Retina (tissue), 1 donor: Measurements from ENCODE around the gene UQCC5.
A peak's percentile ranks its signal among the peaks of the same experiment; 100 is the strongest.

Experiments
- DNase-seq: peaks from one replicate; pipeline ENCODE4 v3.0.0-alpha.2; 2016

UQCC5 gene

DNA sequence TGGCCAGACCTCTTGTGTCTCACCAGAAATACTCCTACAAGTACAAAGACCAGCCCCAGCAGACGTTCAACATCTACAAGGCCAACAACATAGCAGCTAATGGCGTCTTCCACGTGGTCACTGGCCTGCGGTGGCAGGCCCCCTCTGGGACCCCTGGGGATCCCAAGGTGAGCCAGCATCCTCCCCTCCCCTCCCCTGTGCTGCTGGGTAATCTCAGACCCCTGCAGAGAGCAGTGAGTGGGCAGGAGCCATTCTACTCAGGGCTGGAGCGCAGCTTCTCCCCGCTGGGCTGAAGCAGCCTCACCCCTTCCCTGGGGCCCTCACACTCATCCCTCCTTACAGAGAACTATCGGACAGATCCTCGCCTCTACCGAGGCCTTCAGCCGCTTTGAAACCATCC, 31.4 kb upstream of the UQCC5 start:
- no peak for DNase-seq

DNA sequence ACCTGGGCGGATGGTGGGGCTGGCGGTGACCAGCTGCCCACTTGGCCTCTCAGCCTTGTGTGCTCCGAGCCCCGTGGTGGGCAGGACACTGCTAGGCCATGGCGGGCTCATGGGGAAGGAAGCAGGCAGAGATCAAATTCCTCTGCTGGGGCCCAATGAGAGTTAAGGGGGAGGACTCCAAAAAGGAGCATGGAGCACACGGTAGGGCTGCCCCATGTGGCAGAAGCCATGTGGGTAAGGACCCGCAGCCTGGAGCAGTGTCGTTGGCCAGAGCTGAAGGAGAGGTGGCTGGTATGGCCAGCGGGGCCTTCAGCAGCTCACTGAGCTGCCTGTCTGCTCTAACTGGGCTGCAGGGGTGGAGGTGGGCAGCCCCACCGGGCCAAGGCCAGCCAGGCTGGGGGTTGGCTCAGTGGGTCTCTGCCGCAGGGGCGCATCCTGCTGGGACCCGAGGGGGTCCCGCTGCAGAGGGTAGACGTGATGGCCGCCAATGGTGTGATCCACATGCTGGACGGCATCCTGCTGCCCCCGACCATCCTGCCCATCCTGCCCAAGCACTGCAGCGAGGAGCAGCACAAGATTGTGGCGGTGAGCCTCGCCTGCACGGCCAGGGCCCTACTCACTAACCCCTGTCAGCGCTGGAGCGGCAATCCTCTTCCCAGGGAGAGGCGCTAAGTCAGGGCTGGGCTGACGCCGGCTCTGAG, 30.0 kb upstream of the UQCC5 start:
- DNase-seq, result no peak

- no peak for DNase-seq
Observed at GRCh38 chr3:52507359-52507758, 29.0 kb upstream of the UQCC5 start.

DNA sequence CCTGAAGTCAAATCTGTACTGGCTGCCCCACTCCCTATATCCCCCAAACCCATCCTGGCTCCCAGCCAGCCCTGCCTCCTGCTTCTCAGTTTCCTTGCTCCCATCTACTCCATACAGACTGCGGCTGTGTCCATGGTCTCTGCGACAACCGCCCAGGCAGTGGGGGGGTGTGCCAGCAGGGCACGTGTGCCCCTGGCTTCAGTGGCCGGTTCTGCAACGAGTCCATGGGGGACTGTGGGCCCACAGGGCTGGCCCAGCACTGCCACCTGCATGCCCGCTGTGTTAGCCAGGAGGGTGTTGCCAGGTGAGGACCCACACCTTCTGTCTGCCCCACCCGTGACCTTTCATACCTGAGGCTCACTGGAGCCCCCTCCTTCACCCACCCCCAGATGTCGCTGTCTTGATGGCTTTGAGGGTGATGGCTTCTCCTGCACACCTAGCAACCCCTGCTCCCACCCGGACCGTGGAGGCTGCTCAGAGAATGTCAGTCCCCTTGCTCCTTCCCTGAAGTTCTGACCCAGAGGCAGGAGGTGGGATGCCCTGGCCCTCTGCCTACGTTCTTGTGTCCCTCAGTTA, 26.6 kb upstream of the UQCC5 start:
- no peak for DNase-seq

DNA sequence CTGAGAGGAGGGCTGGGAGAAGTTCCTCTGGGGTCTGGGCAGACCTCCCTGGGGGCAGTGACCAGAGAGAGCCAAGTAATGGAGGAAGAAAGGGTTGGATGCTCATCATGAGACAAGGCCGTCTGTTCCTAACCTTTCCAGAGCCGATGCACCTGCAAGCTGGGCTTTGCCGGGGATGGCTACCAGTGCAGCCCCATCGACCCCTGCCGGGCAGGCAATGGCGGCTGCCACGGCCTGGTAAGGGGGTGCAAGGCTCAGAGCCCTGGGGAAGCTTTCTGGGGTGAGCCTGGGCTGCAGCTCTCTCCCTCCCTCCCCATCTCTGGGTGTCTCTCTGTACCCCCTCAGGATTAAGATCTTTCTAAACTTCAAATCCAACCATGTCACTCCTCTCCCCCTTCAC, 24.9 kb upstream of the UQCC5 start:
- DNase-seq, result no peak

GRCh38 chr3:52512105-52512504, 24.3 kb upstream of the UQCC5 start:
- DNase-seq, result no peak

DNA sequence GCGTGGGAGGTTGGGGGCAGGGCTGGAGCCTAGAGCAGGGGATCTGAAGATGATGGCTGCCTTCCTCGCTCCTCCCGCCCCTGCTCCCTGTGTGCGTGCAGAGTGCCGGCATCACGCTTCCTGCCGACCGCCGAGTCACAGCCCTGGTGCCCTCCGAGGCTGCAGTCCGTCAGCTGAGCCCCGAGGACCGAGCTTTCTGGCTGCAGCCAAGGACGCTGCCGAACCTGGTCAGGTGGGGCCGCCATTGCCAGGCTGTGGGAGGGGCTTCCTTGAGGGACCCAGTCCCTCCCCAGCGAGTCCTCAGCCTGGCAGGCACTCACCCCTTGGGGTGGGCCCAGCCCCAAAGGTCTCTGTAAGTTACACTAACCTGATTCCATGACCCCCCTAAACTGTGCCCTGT, 23.7 kb upstream of the UQCC5 start:
- DNase-seq, result no peak

- no peak for DNase-seq
Observed at GRCh38 chr3:52513281-52513680, 23.1 kb upstream of the UQCC5 start.

DNA sequence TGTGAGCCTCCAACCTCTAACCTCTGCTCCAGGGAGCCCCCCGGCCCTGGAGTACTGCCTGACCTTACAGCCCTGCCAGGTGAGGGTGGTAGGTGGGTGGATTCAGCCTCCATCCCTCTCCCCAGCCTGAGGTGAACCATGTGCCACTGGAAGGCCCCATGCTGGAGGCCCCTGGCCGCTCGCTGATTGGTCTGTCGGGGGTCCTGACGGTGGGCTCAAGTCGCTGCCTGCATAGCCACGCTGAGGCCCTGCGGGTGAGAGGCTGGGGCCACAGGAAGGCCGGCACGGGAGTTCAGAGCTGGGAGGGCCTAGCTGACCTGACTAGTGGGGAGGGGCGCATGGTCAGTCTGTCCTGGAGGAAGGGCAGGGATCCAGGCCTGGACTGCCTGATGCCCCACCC, 21.8 kb upstream of the UQCC5 start:
- DNase-seq, result no peak

DNA sequence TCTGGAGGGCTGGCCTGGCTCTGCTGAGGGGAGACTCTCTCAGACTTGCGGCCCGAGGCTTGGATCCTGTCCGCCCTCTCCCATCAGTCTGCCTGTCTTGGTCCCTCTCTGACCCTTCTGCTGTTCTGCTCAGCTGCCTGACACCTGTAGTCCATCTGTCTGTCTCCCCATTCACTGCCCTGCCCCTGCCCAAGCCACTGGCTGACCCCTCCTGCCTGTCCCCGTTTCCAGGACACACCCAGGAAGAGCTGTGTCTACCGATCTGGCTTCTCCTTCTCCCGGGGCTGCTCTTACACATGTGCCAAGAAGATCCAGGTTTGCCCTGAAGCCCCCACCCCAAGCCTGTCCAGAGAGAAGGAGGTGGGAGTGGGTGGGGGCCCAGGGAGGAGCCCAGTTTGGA, 21.2 kb upstream of the UQCC5 start:
- no peak for DNase-seq

DNA sequence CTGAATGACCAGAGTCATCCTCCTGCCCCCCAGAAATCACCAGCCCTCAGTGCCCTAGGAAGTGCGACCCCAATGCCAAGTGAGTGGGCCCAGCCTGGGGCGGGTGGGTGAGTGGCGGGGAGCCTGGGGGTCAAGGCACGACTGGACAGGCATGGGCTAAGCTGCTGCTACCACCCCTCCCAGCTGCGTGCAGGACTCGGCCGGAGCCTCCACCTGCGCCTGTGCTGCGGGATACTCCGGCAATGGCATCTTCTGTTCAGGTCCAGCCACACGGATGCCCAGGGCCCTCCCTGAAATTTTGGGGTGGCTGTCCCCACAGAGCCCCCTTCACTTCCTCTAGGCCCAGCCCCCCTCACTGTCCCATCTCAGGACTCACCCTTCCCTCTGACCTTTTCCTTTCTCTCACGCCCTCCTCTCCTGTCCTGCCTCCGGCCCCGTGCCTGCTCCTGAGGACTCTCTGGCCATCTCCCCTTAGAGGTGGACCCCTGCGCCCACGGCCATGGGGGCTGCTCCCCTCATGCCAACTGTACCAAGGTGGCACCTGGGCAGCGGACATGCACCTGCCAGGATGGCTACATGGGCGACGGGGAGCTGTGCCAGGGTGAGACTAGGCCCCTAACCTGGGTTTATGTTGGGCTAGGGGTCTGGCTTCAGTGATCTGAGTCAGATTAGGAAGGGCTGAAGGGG, 19.8 kb upstream of the UQCC5 start:
- no peak for DNase-seq

DNA sequence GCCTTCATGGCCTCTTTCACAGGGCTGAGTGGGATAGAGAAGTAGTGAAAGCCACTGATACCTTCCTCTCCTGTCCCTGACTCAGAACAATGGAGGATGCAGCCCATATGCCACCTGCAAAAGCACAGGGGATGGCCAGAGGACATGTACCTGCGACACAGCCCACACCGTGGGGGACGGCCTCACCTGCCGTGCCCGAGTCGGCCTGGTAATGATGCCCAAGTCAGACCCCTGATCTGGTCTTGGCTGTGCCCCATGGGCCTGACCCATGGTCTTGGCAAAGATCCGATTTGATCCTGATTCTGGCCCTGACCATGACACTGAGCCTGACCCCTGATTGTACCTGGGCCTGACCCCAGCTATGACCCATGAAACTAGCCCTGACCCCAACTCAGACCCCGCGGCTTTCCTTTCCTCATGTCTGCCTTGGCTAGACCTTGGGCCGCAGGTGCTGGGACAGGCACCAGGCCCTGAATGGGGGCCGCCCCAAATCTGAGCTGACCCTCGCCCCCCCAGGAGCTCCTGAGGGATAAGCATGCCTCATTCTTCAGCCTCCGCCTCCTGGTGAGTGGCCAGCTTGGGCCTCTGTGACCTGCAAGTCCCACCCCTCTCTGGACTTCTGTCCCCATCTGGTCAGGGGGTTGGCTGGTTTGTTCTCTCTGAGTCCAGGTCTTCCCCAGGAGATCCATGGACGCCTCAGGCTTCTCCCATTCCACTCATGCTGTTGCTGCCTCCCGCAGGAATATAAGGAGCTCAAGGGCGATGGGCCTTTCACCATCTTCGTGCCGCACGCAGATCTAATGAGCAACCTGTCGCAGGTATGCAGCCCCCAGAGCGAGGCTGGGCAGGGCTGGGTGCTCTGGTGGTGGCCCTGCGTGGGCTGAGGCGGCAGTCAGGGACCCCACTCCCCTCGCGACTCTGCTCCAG, 18.3 kb upstream of the UQCC5 start:
- peak; percentile 54 for DNase-seq

- DNase-seq, result no peak
Observed at GRCh38 chr3:52518723-52519444, 17.5 kb upstream of the UQCC5 start.

GRCh38 chr3:52519445-52520140, 16.8 kb upstream of the UQCC5 start:
- DNase-seq, result no peak

- DNase-seq, result no peak
Observed at GRCh38 chr3:52520141-52520667, 16.2 kb upstream of the UQCC5 start.

GRCh38 chr3:52520716-52521487, 15.5 kb upstream of the UQCC5 start:
- DNase-seq, result no peak

DNA sequence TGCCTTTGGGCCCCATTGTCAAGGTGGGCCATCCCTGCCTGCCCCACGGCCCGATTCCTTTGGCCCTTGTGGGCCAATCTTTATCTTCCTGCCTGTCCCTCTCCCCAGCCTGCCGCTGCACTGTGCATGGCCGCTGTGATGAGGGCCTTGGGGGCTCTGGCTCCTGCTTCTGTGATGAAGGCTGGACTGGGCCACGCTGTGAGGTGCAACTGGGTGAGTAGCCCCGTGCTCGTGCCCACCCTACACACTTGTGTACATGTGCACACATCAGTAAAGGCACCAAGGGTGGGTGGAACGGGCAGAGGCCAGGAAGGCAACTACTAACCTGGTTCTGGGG, 14.9 kb upstream of the UQCC5 start:
- no peak for DNase-seq

GRCh38 chr3:52521881-52522650, 14.3 kb upstream of the UQCC5 start:
- DNase-seq, result no peak

DNA sequence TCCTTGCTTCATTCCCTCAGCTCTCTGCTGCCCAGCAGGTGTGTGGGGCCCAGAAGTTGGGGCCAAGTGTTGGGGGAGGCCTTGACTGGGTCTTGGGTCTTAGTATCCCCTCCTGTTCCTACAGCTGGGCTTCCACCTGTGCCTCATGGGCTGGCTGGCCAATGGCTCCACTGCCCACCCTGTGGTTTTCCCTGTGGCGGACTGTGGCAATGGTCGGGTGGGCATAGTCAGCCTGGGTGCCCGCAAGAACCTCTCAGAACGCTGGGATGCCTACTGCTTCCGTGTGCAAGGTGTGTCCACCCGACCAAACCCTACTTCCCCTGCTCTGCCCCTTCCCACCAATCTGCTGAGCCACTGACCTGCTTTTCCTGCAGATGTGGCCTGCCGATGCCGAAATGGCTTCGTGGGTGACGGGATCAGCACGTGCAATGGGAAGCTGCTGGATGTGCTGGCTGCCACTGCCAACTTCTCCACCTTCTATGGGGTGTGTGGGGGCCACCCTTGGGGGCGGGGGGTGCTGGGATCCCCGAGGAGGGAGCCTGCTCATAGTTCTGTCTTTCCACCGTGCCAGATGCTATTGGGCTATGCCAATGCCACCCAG, 13.7 kb upstream of the UQCC5 start:
- DNase-seq, result no peak
